Measurements from ENCODE around the gene YAP1. TPM values are rescaled to one million over a fixed set of nuclear protein-coding genes. Genes with fewer than 3 reads are reported as not detected.

The YAP1 gene
- total RNA-seq, 1 experiment from 2014 or later = 112 TPM

DNA sequence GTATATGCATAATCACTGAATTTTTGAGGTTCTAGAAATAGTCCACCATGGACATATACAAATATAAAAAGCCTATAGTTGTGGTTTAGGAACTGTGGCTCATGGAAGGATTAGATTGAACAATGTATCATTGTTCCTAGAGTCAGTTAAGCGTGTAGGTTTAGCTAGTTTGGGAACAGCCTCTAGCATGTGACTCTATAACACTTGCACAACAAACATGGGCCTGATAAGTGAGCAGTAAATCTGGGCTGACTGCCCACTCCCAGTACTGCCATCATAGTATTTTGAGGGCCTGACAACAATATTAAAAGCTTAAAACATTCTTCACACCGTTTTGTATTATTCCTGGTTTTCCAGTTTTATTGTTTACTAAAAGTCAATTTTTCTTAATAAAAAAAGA lies 47.0 kb downstream of the YAP1 start:
- DNase-seq (ENCODE audit: low spot score) = peak; percentile 74

DNA sequence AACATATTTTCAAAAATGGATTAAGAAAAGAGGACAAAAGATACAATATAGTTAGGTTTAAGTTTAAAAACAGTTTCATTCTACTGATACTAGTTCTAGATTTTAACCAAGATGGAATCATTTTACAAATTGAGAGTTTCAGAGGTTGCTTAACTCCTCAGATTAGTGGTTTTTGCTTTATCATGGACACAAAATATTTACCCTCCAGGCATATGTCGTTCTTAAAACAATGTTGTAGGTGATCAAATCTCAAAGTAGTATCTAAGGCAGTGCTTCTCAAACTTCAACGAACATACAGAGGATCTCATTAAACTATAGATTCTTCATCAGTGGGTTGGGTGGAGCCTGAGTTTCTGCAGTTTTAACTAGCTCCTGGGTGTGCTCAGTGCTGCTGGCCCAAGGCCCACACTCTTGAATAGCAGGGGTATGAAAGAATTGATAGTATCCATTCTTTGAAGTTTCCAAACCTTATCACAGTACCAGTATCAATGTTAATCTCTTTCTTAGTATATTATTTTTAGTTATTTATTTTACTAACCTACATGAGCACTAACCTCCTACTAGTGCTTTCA lies 48.0 kb downstream of the YAP1 start:
- no peak for DNase-seq (ENCODE audit: low spot score)

DNA sequence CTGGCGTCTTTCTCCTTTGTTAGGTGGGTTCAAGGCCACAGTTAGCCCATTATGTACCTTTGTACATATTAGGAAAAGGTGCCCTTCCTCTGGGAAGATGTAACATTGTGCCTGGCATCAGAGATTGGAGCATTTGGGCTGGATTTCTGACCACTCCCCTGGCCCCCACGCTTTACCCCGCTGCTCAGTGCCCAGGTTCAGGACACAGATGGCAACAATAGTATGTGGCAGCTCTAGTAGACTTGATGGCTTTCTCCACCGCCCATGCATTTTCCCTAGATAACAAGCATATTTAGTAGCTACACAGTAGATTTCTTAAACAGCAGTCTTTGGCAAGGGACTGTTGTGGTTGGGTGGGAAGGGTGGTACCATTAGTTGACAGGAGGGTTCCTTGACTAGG lies 53.1 kb downstream of the YAP1 start:
- DNase-seq (ENCODE audit: low spot score) = no peak

DNA sequence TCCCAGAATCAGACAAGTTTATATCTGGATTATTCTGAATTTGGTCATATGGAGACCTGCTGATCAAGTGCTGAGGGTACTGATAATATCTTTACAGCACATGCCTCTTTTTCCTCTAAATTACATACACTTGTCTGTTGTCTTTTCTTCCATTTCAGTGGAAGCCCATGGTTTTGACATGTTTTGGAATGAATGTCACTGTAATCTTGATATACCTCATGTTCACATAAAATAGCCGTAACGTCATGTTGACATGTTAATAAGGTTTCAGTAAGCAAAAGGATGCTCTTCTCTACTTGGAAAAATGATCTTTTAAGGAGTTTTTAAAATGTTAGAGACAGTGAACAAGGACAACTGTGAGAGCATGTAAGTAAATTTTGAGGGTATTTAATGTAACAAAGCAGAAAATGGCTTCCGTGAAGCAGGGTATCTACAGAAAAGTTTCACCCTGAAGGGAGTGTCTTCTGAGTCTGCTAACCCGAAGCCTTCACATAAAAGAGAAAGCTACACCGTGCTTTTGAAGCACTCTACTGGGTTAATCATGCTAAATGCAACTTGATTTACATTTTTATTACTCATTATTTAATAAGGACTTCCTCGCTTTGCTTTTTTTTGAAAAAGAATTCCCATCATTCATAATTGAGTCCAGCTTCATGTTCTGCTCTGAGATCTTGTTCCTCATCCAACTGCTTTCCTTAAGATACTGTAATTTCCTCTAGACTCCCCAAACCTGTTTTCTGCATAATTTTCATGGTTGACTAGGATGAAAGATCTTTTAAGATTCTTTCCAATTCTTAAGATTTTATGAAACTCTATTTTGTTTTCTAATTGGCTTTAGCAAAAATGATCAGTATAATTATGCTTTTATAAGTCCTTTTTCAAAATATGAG lies 56.2 kb downstream of the YAP1 start:
- DNase-seq (ENCODE audit: low spot score) = no peak

DNA sequence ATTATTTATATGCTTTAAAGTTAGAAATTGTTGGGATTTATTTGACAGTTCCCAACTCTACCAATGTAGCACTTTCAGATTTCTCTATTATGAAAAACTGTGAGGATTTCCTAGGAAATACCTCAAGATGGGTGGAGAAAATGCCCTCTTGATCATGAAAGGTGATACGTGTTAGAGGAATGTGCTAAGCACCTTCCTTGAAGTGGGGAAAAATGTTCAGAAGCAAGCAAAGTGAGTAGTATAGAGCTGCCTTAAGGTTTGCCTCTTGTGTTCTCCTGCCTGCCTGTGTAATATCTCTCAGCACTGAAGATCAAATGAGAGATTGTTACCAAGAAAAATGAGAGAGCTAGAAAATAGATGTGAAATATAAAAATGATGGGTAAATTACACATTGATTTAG lies 58.2 kb downstream of the YAP1 start:
- peak; percentile 36 for DNase-seq (ENCODE audit: low spot score)

- peak; percentile 34 for DNase-seq (ENCODE audit: low spot score)
Observed at GRCh38 chr11:102171101-102171500, 60.9 kb downstream of the YAP1 start.

GRCh38 chr11:102172127-102172848 lies 62.0 kb downstream of the YAP1 start:
- no peak for DNase-seq (ENCODE audit: low spot score)

- DNase-seq (ENCODE audit: low spot score) = no peak
Observed at GRCh38 chr11:102177126-102177525, 66.9 kb downstream of the YAP1 start.

DNA sequence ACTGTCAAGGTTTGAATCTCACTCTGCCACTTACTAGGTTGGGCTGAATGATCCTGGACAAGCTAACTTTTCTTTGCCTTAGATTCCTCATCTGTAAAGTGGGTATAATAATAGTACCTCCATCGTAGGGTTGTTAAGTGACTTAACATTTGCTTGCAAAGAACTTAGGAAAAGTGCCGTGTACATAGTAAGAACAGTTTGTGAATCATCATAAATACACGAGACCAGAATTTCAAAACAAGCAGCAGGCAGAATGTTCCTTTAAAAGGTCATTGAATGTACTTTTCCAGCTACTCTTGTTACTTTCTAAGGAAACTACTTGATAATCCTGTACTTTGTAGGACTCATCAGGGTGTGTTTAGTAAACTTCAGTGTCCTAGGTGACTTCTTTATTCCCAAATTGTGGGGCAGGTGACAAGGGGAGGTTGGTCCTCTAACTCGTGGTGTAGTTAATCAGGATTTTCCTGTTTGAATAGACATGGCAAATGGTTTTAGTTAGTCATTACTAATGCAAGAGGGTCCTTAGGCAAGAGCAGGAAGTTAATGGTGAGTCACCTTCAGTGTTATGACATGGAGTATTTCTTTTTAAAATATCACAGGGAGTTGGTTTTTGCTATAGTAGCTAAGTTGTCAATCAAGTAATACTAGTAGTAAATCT lies 67.9 kb downstream of the YAP1 start:
- DNase-seq (ENCODE audit: low spot score) = peak; percentile 93

GRCh38 chr11:102179371-102179770 lies 69.1 kb downstream of the YAP1 start:
- no peak for DNase-seq (ENCODE audit: low spot score)

GRCh38 chr11:102184269-102184987 lies 74.2 kb downstream of the YAP1 start:
- no peak for DNase-seq (ENCODE audit: low spot score)

GRCh38 chr11:102186551-102187191 lies 76.4 kb downstream of the YAP1 start:
- no peak for DNase-seq (ENCODE audit: low spot score)

DNA sequence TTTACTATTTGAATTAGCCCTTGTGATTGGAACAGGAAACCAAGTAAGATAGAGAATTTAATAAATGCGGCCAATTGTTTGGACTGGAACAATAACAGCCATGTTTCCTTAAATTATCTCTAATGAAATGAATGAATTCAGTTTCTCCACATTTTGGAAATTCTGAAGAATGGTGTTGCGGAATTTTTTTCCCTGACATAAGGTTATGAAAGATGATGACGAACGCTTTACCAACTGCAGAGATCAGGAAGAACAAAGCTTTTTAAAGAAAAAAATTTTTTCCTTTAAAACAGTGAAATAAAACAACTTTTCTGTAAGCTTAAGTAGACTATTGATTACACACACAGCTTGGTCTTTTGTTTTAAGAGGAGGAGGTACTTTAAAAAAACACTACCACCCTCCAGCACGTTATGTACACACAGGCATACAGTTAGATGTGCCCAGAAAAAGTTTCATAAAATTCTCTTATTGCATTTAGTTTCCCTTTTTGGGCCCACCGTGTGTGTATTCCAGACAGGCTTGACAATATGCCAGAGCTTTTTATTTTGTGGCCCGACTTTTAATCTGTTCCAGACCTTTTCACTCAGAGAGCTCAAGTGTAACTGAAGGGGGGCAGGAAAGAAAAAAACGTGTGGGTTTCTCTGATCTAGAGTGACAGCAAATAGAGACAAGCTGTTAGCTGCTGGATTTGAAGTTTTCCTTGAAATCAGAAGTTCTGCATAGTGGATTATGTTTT lies 77.3 kb downstream of the YAP1 start:
- DNase-seq (ENCODE audit: low spot score) = no peak

DNA sequence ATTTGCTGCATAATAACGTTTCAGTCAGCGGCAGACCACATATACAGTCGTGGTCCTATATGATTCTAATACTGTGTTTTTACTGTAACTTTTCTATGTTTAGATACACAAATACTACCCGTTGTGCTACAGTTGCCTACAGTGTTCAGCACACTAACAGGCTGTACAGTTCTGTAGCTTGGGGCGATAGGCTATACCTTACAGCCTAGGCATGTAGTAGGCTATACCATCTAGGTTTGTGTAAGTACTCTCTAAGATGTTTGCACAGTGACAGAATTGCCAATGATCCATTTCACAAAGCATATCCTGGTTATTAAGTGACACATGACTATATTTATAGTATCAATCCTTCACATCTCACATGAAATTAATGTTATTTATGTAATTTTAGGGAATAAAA lies 78.2 kb downstream of the YAP1 start:
- DNase-seq (ENCODE audit: low spot score) = no peak

DNA sequence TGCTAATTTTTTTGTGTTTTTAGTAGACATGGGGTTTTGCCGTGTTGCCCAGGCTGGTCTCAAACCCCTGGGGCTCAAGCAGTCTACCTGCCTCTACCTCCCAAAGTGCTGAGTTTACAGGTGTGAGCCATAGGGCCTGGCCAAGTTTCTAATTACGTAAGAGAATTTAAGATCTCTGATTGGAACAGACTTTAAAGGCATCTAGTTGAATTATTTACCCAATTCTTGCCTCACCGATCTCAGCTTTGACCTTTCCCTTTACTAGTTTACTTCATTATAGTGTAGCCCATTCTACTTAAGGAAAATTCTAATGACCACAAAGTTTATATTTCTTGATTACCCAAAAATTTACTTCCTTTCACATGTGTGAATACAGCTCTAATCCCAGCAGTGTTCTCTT lies 81.6 kb downstream of the YAP1 start:
- no peak for DNase-seq (ENCODE audit: low spot score)

- no peak for DNase-seq (ENCODE audit: low spot score)
Observed at GRCh38 chr11:102192349-102193066, 82.3 kb downstream of the YAP1 start.

DNA sequence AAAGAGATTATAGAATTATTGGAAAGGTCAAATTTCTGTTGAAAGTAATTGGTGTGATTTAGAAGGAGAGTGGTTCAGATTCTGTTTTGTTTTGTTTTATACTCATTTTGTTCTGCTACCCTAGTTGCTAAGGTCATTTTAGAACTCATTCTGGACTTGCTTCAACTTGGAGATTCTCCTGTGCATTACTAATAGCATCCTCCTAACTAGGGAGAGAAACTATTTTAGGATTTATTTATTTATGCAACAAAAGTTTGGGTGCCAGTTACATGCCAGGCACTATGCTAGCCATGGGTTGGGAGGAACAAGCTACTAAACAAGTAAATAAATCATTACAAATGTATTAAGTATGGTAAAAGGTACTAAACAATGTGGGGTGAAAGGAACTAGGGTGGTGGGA lies 84.0 kb downstream of the YAP1 start:
- DNase-seq (ENCODE audit: low spot score) = no peak

- DNase-seq (ENCODE audit: low spot score) = no peak
Observed at GRCh38 chr11:102194990-102195389, 84.7 kb downstream of the YAP1 start.

DNA sequence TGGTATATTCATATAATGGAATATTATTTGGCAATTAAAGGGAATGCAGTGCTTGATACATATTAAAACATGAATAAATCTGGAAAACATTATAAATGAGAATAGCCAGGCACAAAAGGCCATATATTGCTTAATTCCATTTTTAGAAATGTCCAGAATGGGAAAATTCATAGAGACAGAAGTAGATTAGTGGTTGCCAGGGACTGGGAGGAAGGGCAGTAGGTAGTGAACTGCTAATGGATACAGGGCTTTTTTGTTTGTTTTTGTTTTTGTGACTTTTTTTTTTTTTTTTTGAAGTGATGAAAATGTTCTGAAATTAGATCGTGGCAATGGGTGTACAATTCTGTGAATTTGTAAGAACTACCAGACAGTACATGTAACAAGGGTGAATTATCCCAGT lies 86.1 kb downstream of the YAP1 start:
- no peak for DNase-seq (ENCODE audit: low spot score)

DNA sequence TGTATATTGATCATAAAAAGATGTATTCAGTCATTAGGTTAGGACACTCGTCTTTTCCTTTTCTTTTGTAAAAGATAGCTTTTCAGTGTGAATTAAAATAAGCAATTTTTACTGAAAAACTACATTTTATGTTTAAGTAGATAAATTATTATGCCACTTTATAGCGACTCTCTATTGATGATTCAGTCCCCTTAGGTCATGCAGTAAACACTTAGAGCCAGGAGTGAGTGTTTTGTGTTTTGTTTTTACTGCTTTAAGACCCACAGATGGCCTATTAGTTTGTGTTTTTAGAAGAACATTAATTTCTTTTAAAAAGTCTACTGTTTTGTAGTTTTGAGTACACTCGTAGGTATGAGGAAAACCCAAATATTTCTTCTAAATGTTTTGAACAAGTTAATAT lies 86.6 kb downstream of the YAP1 start:
- DNase-seq (ENCODE audit: low spot score) = no peak
